Measurements from ENCODE around the gene KDELR3. TPM values are rescaled to one million over a fixed set of nuclear protein-coding genes. Genes with fewer than 3 reads are reported as not detected.

Gene KDELR3
- polyA plus RNA-seq, 1 donor (not counting 4 experiments of a cell fraction or from before 2014, with no cell fraction given): 10.1 TPM

- no peak overlapping the region for H3K9ac ChIP-seq (ENCODE audit: control insufficient read depth, extremely low read depth, insufficient read depth, low read length)
- TF ChIP-seq, protein P1, sequence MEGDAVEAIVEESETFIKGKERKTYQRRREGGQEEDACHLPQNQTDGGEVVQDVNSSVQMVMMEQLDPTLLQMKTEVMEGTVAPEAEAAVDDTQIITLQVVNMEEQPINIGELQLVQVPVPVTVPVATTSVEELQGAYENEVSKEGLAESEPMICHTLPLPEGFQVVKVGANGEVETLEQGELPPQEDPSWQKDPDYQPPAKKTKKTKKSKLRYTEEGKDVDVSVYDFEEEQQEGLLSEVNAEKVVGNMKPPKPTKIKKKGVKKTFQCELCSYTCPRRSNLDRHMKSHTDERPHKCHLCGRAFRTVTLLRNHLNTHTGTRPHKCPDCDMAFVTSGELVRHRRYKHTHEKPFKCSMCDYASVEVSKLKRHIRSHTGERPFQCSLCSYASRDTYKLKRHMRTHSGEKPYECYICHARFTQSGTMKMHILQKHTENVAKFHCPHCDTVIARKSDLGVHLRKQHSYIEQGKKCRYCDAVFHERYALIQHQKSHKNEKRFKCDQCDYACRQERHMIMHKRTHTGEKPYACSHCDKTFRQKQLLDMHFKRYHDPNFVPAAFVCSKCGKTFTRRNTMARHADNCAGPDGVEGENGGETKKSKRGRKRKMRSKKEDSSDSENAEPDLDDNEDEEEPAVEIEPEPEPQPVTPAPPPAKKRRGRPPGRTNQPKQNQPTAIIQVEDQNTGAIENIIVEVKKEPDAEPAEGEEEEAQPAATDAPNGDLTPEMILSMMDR (optimal IDR thresholded peaks at IDR 0.05 in 1 of 3, IDR thresholded peaks at IDR 0.05 in 1 of 3, conservative IDR thresholded peaks at IDR 0.05 in 1 of 3; ENCODE audit: extremely low read depth in 1 of 3, insufficient read depth in 2 of 3, low read length in 3 of 3): no peak
- TF ChIP-seq EZH2 (IDR thresholded peaks at IDR 0.05; ENCODE audit: low read length): no peak
- no peak overlapping the region for H3K27ac ChIP-seq (ENCODE audit: control insufficient read depth, insufficient read depth, low read length)
- peaks cover 37% of the 10 kb centered on the region for H3K79me2 ChIP-seq (ENCODE audit: control insufficient read depth, insufficient read depth, low read length)
- H3K4me2 ChIP-seq (ENCODE audit: control insufficient read depth, extremely low read depth, insufficient read depth, low read depth, low read length): no peak overlapping the region
- dilution Hi-C loops (cut with MboI; ENCODE audit: extremely low pct_ligation_motif_present, low sequenced_read_pairs): no loop called here
- no peaks in the 10 kb centered on the region for H3K9me3 ChIP-seq (ENCODE audit: control insufficient read depth, low read depth, low read length)
- H2AFZ ChIP-seq (ENCODE audit: control insufficient read depth, low read length): no peak overlapping the region
- H3K36me3 ChIP-seq (ENCODE audit: control insufficient read depth in 2 of 2, extremely low read depth in 1 of 2, insufficient read depth in 2 of 2, low read length in 2 of 2): peaks cover 50 to 73% of the 10 kb centered on the region in 2 experiments
- peaks cover 24% of the 10 kb centered on the region for H4K20me1 ChIP-seq (ENCODE audit: control insufficient read depth, extremely low read depth, insufficient read depth, low read length)
- H3K4me3 ChIP-seq (ENCODE audit: control insufficient read depth in 2 of 3, extremely low read depth in 1 of 3, insufficient read depth in 2 of 3, low read depth in 1 of 3, low read length in 3 of 3): no peak overlapping the region
- DNase-seq (ENCODE audit: low read depth, low spot score) (no peak), FAIRE-seq (no peak)
- H3K27me3 ChIP-seq (ENCODE audit: control insufficient read depth, extremely low read depth, insufficient read depth, low read length): no peaks in the 10 kb centered on the region
- peaks cover 3% of the 10 kb centered on the region for H3K9me1 ChIP-seq (ENCODE audit: control insufficient read depth, extremely low read depth, insufficient read depth, low read length)
- no peaks in the 10 kb centered on the region for H3K4me1 ChIP-seq (ENCODE audit: control insufficient read depth, extremely low read depth, insufficient read depth, low read length)
Observed at GRCh38 chr22:38489561-38490145, 21.8 kb downstream of the KDELR3 start.

GRCh38 chr22:38490475-38490874 lies 22.6 kb downstream of the KDELR3 start:
- H3K27ac ChIP-seq (ENCODE audit: control insufficient read depth, insufficient read depth, low read length): peak overlapping the region; percentile 19
- no peak overlapping the region for H2AFZ ChIP-seq (ENCODE audit: control insufficient read depth, low read length)
- H4K20me1 ChIP-seq (ENCODE audit: control insufficient read depth, extremely low read depth, insufficient read depth, low read length): peaks cover 27% of the 10 kb centered on the region
- H3K4me2 ChIP-seq (ENCODE audit: control insufficient read depth, extremely low read depth, insufficient read depth, low read depth, low read length): no peak overlapping the region
- peaks cover 3% of the 10 kb centered on the region for H3K9me1 ChIP-seq (ENCODE audit: control insufficient read depth, extremely low read depth, insufficient read depth, low read length)
- FAIRE-seq: no peak
- no peak for TF ChIP-seq EZH2 (IDR thresholded peaks at IDR 0.05; ENCODE audit: low read length)
- TF ChIP-seq, protein P1 (optimal IDR thresholded peaks at IDR 0.05 in 1 of 3, IDR thresholded peaks at IDR 0.05 in 1 of 3, conservative IDR thresholded peaks at IDR 0.05 in 1 of 3; ENCODE audit: extremely low read depth in 1 of 3, insufficient read depth in 2 of 3, low read length in 3 of 3): no peak
- H3K9ac ChIP-seq (ENCODE audit: control insufficient read depth, extremely low read depth, insufficient read depth, low read length): no peak overlapping the region
- dilution Hi-C loops (cut with MboI; ENCODE audit: extremely low pct_ligation_motif_present, low sequenced_read_pairs): no loop called here
- no peak overlapping the region for H3K4me3 ChIP-seq (ENCODE audit: control insufficient read depth in 2 of 3, extremely low read depth in 1 of 3, insufficient read depth in 2 of 3, low read depth in 1 of 3, low read length in 3 of 3)
- no peak for DNase-seq (ENCODE audit: low read depth, low spot score)
- peaks cover 43% of the 10 kb centered on the region for H3K79me2 ChIP-seq (ENCODE audit: control insufficient read depth, insufficient read depth, low read length)
- H3K36me3 ChIP-seq (ENCODE audit: control insufficient read depth in 2 of 2, extremely low read depth in 1 of 2, insufficient read depth in 2 of 2, low read length in 2 of 2): peaks cover 48 to 77% of the 10 kb centered on the region in 2 experiments
- H3K27me3 ChIP-seq (ENCODE audit: control insufficient read depth, extremely low read depth, insufficient read depth, low read length): no peaks in the 10 kb centered on the region
- no peaks in the 10 kb centered on the region for H3K4me1 ChIP-seq (ENCODE audit: control insufficient read depth, extremely low read depth, insufficient read depth, low read length)
- H3K9me3 ChIP-seq (ENCODE audit: control insufficient read depth, low read depth, low read length): no peaks in the 10 kb centered on the region

Measured in keratinocyte (primary cell).